ENCODE data around the gene AGBL1. TPM values are rescaled to one million over a fixed set of nuclear protein-coding genes. Genes with fewer than 3 reads are reported as not detected.

AGBL1 gene
- polyA plus RNA-seq, 2 of the 4 experiments (the other 2 are of a cell fraction), result not detected

- Histone ChIP-seq H3K27ac (no peak overlapping the region), H3K4me3 (no peak overlapping the region), H3K4me2 (no peak overlapping the region), H3K4me1 (no peaks in the 10 kb centered on the region), H3K9me3 (peaks cover 11% of the 10 kb centered on the region; the same call in 1 of the 3 replicates)
- TF ChIP-seq ESRRA (IDR thresholded peaks at IDR 0.05; ENCODE audit: borderline replicate concordance, low read length) (no peak), SREBF2 (IDR thresholded peaks at IDR 0.05) (no peak), FOSB (CRISPR knock-in tag; IDR thresholded peaks at IDR 0.05) (no peak), BCL3 (IDR thresholded peaks at IDR 0.05) (no peak), KDM1A (IDR thresholded peaks at IDR 0.05; ENCODE audit: low read depth) (no peak), REST (IDR thresholded peaks at IDR 0.05) (no peak), SMC3 (IDR thresholded peaks at IDR 0.05) (no peak), JUNB (IDR thresholded peaks at IDR 0.05) (no peak), FOXS1 (CRISPR knock-in tag; IDR thresholded peaks at IDR 0.05) (no peak), MYC (IDR thresholded peaks at IDR 0.05; ENCODE audit: borderline replicate concordance, low read length) (no peak), KDM5A (IDR thresholded peaks at IDR 0.05) (no peak), RAD21 (conservative IDR thresholded peaks at IDR 0.05 in 1 of 2, IDR thresholded peaks at IDR 0.05 in 1 of 2) (no peak), HOXB5 (CRISPR knock-in tag; IDR thresholded peaks at IDR 0.05) (no peak)
- DNase-seq (ENCODE audit: low read depth in 1 of 2, low spot score in 1 of 2) (no peak), ATAC-seq (no peak), FAIRE-seq (no peak)
- 0% methylated on average over 2 of the region's 2 CpGs for WGBS (ENCODE audit: missing lambda C conversion rate)
- POLR2A ChIA-PET, result no interaction called here
- CTCF ChIA-PET, result no interaction called here
Observed at GRCh38 chr15:87021751-87022150, 942.1 kb downstream of the AGBL1 start.

GRCh38 chr15:87031540-87032230, 952.0 kb downstream of the AGBL1 start:
- 29% methylated on average over 6 of the region's 6 CpGs for WGBS (ENCODE audit: missing lambda C conversion rate)
- DNase-seq (ENCODE audit: low read depth in 1 of 2, low spot score in 1 of 2), result no peak
- H3K4me1 ChIP-seq, result no peaks in the 10 kb centered on the region
- H3K4me2 ChIP-seq, result no peak overlapping the region
- no peak for ATAC-seq
- FAIRE-seq, result no peak
- H3K27ac ChIP-seq, result no peak overlapping the region
- POLR2A ChIA-PET, result no interaction called here
- H3K9me3 ChIP-seq, result peaks cover 3% of the 10 kb centered on the region; the same call in 2 of the 3 replicates
- no peak overlapping the region for H3K4me3 ChIP-seq
- TF ChIP-seq TP53 (CRISPR knock-in tag; IDR thresholded peaks at IDR 0.05) (no peak), HOXB13 (CRISPR knock-in tag; IDR thresholded peaks at IDR 0.05; ENCODE audit: low read depth) (no peak), EP300 (IDR thresholded peaks at IDR 0.05) (no peak), SMC3 (IDR thresholded peaks at IDR 0.05) (no peak), SREBF2 (IDR thresholded peaks at IDR 0.05) (no peak), HOXA7 (CRISPR knock-in tag; IDR thresholded peaks at IDR 0.05) (no peak), E2F6 (IDR thresholded peaks at IDR 0.05; ENCODE audit: borderline replicate concordance, low read depth) (no peak), HMGXB4 (CRISPR knock-in tag; IDR thresholded peaks at IDR 0.05; ENCODE audit: borderline replicate concordance) (no peak), FOSB (CRISPR knock-in tag; IDR thresholded peaks at IDR 0.05) (no peak), CBX8 (IDR thresholded peaks at IDR 0.05) (no peak)
- CTCF ChIA-PET, result no interaction called here

Measured in A549 (cell line).